Cardiac muscle cell (in vitro differentiated cells and primary cell): Measurements from ENCODE around the gene ARMC2. TPM values are rescaled to one million over a fixed set of nuclear protein-coding genes. Genes with fewer than 3 reads are reported as not detected.

Experiments used
- DNase-seq, 2 donors: peaks; one replicate each; pipeline versions ENCODE4 v3.0.0 to v3.0.0-alpha.2; 2010 to 2017; ENCODE audit warnings: low read depth in 1 of 2, low spot score in 1 of 2
- H3K27ac ChIP-seq: fragments of 200-600 bp; sonication (generic); 2 replicates; pipeline ENCODE4 v1.5.1; 2016
- H3K27me3 ChIP-seq: fragments of 200-600 bp; sonication (generic); 2 replicates; pipeline ENCODE4 v1.6.0; 2016; ENCODE audit warnings: control low read depth
- H3K36me3 ChIP-seq: fragments of 200-600 bp; sonication (generic); 2 replicates; pipeline ENCODE4 v1.5.1; 2016; ENCODE audit warnings: control low read depth
- H3K4me1 ChIP-seq: fragments of 200-600 bp; sonication (generic); 2 replicates; pipeline ENCODE4 v1.8.1; 2017; ENCODE audit warnings: low read depth, mild to moderate bottlenecking, mixed run types
- H3K4me3 ChIP-seq: fragments of 200-600 bp; sonication (generic); 2 replicates; pipeline ENCODE4 v1.5.1; 2016; ENCODE audit warnings: mild to moderate bottlenecking
- H3K9me3 ChIP-seq: fragments of 200-600 bp; sonication (generic); 2 replicates; pipeline ENCODE4 v1.5.1; 2017; ENCODE audit warnings: low read depth, mild to moderate bottlenecking, control low read depth
- polyA plus RNA-seq: library from polyadenylated mRNA; unstranded; fragments of >200 nt; fragmentation: Nextera tagmentation; extraction: Ambion mirVana; gene quantifications from 2 replicates; pipeline ENCODE4 v1.2.1, GENCODE V29; 2016
- total RNA-seq: library from RNA; depleted of rRNA; stranded (reverse); fragments of >200 nt; gene quantifications from 2 replicates; pipeline ENCODE4 v1.2.3, GENCODE V29; 2016
- TF ChIP-seq, protein P1 (sequence below): IDR thresholded peaks from 2 replicates; pipeline ENCODE4 v1.5.1; 2012; ENCODE audit warnings: low read depth, mild to moderate bottlenecking, low read length

Gene ARMC2
- total and polyA plus RNA-seq, 2 experiments from 2014 or later: 2.6 to 3.3 TPM

DNA sequence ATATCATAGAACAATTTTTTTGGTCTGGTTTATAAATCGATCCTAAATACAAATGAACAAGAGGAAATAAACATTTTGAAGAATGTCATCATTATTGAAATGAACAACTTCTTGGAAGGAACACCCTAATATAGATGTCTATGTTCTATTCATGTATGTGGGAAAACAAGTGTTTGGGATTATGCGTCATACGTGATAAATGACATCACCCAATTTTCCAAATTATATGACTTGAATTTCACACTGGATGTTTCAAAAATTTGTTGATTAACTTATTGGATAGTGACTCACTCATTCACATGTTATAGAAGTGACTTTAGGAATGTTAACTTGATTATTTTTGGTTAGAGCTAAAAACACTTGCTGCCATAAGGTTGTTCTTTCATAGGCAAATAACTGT is 18.6 kb downstream of the ARMC2 start:
- Histone ChIP-seq H3K27ac (no peak overlapping the region), H3K27me3 (no peaks in the 10 kb centered on the region), H3K9me3 (no peaks in the 10 kb centered on the region), H3K4me1 (peaks cover 4% of the 10 kb centered on the region), H3K36me3 (no peaks in the 10 kb centered on the region), H3K4me3 (no peak overlapping the region)
- TF ChIP-seq, protein P1, sequence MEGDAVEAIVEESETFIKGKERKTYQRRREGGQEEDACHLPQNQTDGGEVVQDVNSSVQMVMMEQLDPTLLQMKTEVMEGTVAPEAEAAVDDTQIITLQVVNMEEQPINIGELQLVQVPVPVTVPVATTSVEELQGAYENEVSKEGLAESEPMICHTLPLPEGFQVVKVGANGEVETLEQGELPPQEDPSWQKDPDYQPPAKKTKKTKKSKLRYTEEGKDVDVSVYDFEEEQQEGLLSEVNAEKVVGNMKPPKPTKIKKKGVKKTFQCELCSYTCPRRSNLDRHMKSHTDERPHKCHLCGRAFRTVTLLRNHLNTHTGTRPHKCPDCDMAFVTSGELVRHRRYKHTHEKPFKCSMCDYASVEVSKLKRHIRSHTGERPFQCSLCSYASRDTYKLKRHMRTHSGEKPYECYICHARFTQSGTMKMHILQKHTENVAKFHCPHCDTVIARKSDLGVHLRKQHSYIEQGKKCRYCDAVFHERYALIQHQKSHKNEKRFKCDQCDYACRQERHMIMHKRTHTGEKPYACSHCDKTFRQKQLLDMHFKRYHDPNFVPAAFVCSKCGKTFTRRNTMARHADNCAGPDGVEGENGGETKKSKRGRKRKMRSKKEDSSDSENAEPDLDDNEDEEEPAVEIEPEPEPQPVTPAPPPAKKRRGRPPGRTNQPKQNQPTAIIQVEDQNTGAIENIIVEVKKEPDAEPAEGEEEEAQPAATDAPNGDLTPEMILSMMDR: no peak
- DNase-seq: no peak

DNA sequence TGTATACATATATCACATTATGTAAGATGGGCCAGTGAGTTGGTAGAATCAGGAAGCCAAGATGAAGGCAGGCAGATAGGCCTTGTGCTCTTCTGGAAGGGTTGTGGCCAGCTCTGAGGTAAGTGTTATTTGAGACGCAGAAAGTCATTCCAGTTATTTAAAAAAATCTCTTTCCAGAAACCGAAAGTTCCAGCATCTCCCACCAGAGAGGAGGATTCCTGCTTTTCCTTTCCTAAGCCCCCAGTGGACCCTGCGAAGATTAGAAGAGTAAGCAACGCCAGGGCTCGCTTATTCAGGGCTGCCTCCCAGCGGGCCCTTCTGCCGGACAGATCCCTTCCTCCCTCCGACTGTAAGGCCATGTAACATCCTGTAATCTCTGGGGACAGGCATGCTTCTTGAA is 20.4 kb downstream of the ARMC2 start:
- no peaks in the 10 kb centered on the region for H3K27me3 ChIP-seq
- no peak overlapping the region for H3K27ac ChIP-seq
- H3K9me3 ChIP-seq: no peaks in the 10 kb centered on the region
- H3K4me1 ChIP-seq: no peaks in the 10 kb centered on the region
- TF ChIP-seq, protein P1: no peak
- H3K36me3 ChIP-seq: no peaks in the 10 kb centered on the region
- no peak overlapping the region for H3K4me3 ChIP-seq
- DNase-seq: peak in 1 of 2 donors; percentile 29

DNA sequence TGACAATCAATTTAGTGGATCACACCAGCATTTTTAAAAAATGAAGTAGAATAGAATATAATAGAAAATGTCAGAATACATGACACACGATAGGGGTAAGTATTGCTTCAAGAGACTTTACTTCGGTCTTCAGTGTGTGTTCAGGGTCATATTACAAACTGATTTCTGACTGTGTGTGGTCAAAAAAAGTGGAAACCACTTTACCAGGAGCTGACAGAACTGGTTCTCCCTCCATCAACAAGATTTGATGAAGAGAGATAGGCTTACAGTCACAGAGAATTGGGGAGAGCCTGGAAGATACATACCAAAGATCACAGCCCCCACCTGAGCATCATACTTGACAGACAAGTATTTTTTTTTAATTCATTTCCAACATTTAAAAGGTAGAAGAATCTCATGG is 21.7 kb downstream of the ARMC2 start:
- Histone ChIP-seq H3K4me3 (no peak overlapping the region), H3K9me3 (no peaks in the 10 kb centered on the region), H3K27me3 (no peaks in the 10 kb centered on the region), H3K4me1 (no peaks in the 10 kb centered on the region), H3K27ac (no peak overlapping the region), H3K36me3 (no peaks in the 10 kb centered on the region)
- no peak for DNase-seq
- TF ChIP-seq, protein P1: no peak

DNA sequence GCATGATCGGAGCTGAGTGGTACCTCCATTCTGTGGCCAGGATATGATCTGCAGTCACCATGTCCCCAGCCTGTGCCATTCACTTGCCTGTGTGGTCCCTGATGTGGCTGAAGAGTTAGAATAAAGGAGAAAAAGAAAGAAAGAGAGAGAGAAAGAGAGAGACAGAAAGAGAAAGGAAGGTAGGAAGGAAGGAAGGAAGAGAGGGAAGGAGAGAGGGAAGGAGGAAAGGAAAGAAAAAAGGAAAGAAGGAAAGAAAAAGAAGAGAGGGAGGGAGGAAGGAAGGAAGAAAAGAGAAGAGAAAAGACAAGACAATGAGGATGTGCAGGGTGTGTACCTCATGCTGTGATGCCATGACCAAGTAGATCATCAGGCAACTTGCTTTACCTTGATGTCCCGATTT is 22.1 kb downstream of the ARMC2 start:
- Histone ChIP-seq H3K9me3 (no peaks in the 10 kb centered on the region), H3K27ac (no peak overlapping the region), H3K36me3 (no peaks in the 10 kb centered on the region), H3K27me3 (no peaks in the 10 kb centered on the region), H3K4me1 (no peaks in the 10 kb centered on the region), H3K4me3 (no peak overlapping the region)
- TF ChIP-seq, protein P1: no peak
- no peak for DNase-seq

DNA sequence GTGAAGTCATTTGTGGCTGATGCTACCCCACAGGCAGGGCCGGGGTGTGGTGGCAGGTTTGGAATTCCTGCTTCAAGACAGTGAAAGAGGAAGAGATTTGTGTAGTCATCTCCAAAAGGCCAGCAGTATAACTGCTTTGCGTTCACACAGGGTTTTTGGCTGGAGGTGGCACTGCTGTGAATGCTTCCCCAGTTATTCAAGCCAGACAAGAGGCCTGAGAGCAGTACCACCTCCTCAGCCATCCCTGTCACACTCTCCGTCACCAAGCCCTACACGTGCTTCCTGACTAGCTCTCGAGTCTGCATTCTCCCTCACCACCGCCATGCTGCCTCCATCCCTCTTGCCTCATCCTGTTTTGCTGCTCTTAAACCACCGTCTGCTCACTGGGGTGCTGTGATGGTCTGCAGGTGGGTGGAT is 23.9 kb downstream of the ARMC2 start:
- no peaks in the 10 kb centered on the region for H3K9me3 ChIP-seq
- DNase-seq: no peak
- H3K27me3 ChIP-seq: no peaks in the 10 kb centered on the region
- no peak overlapping the region for H3K27ac ChIP-seq
- H3K4me1 ChIP-seq: no peaks in the 10 kb centered on the region
- TF ChIP-seq, protein P1: no peak
- H3K4me3 ChIP-seq: no peak overlapping the region
- no peaks in the 10 kb centered on the region for H3K36me3 ChIP-seq

DNA sequence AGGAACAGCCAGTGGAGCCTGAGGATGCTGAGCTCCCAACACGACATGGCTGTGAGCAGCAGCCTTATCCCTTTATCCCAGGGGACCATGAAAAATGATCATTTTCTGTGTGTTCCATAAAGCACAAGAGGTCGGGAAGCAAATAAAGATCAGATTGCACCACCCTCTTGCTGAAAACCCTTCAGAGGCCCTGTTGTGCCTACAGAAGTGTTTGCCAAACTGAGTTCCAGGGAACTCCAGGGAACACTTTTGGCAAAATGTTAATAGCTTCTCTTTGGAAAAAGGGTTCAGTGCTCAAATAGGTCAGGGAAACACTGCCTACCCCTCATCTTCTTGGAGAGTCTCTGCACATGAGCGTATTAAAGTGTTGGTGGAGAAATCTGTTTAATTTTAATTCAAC is 24.4 kb downstream of the ARMC2 start:
- H3K4me1 ChIP-seq: no peaks in the 10 kb centered on the region
- no peak for DNase-seq
- H3K9me3 ChIP-seq: no peaks in the 10 kb centered on the region
- TF ChIP-seq, protein P1: no peak
- H3K27ac ChIP-seq: no peak overlapping the region
- H3K36me3 ChIP-seq: no peaks in the 10 kb centered on the region
- no peaks in the 10 kb centered on the region for H3K27me3 ChIP-seq
- H3K4me3 ChIP-seq: no peak overlapping the region
